ENCODE results near the gene DUS1L.
A peak's percentile ranks its signal among the peaks of the same experiment; 100 is the strongest.

The DUS1L gene

GRCh38 chr17:82065638-82066303 lies at the start of gene DUS1L:
TSS of gene DUS1L (minus strand) at chr17:82065804. CDS start at chr17:82065059, 745 bp downstream.
- no peaks in the 10 kb centered on the region for H3K9me3 ChIP-seq (ENCODE audit: control insufficient read depth, low read length)
- peaks cover 20% of the 10 kb centered on the region for H3K4me1 ChIP-seq (ENCODE audit: control insufficient read depth, insufficient read depth, low read length)
- H3K27me3 ChIP-seq (ENCODE audit: control insufficient read depth, insufficient read depth, low read length) = no peaks in the 10 kb centered on the region
- H3K9ac ChIP-seq (ENCODE audit: low read length) = peak within 1 kb of the TSS; percentile 86
- no peaks in the 10 kb centered on the region for H3K36me3 ChIP-seq (ENCODE audit: control insufficient read depth, insufficient read depth, low read length)
- H3K4me3 ChIP-seq (ENCODE audit: low read length) = peak within 1 kb of the TSS; percentile 74

GRCh38 chr17:82114872-82115271 lies 49.3 kb upstream of the DUS1L start:
- Histone ChIP-seq H3K4me3 (ENCODE audit: low read length) (no peak overlapping the region), H3K4me1 (ENCODE audit: control insufficient read depth, insufficient read depth, low read length) (peaks cover 12% of the 10 kb centered on the region), H3K9ac (ENCODE audit: low read length) (no peak overlapping the region), H3K27me3 (ENCODE audit: control insufficient read depth, insufficient read depth, low read length) (no peaks in the 10 kb centered on the region), H3K36me3 (ENCODE audit: control insufficient read depth, insufficient read depth, low read length) (no peaks in the 10 kb centered on the region), H3K9me3 (ENCODE audit: control insufficient read depth, low read length) (no peaks in the 10 kb centered on the region)

GRCh38 chr17:82114447-82114846 lies 48.8 kb upstream of the DUS1L start:
- no peak overlapping the region for H3K9ac ChIP-seq (ENCODE audit: low read length)
- no peaks in the 10 kb centered on the region for H3K36me3 ChIP-seq (ENCODE audit: control insufficient read depth, insufficient read depth, low read length)
- H3K27me3 ChIP-seq (ENCODE audit: control insufficient read depth, insufficient read depth, low read length) = no peaks in the 10 kb centered on the region
- no peak overlapping the region for H3K4me3 ChIP-seq (ENCODE audit: low read length)
- H3K9me3 ChIP-seq (ENCODE audit: control insufficient read depth, low read length) = no peaks in the 10 kb centered on the region
- H3K4me1 ChIP-seq (ENCODE audit: control insufficient read depth, insufficient read depth, low read length) = peaks cover 13% of the 10 kb centered on the region

GRCh38 chr17:82113941-82114340 lies 48.3 kb upstream of the DUS1L start:
- no peak overlapping the region for H3K9ac ChIP-seq (ENCODE audit: low read length)
- no peaks in the 10 kb centered on the region for H3K36me3 ChIP-seq (ENCODE audit: control insufficient read depth, insufficient read depth, low read length)
- no peaks in the 10 kb centered on the region for H3K27me3 ChIP-seq (ENCODE audit: control insufficient read depth, insufficient read depth, low read length)
- no peaks in the 10 kb centered on the region for H3K9me3 ChIP-seq (ENCODE audit: control insufficient read depth, low read length)
- no peak overlapping the region for H3K4me3 ChIP-seq (ENCODE audit: low read length)
- H3K4me1 ChIP-seq (ENCODE audit: control insufficient read depth, insufficient read depth, low read length) = peaks cover 13% of the 10 kb centered on the region

GRCh38 chr17:82113422-82113821 lies 47.8 kb upstream of the DUS1L start:
- no peaks in the 10 kb centered on the region for H3K9me3 ChIP-seq (ENCODE audit: control insufficient read depth, low read length)
- peaks cover 9% of the 10 kb centered on the region for H3K4me1 ChIP-seq (ENCODE audit: control insufficient read depth, insufficient read depth, low read length)
- H3K9ac ChIP-seq (ENCODE audit: low read length) = no peak overlapping the region
- H3K27me3 ChIP-seq (ENCODE audit: control insufficient read depth, insufficient read depth, low read length) = no peaks in the 10 kb centered on the region
- H3K4me3 ChIP-seq (ENCODE audit: low read length) = no peak overlapping the region
- no peaks in the 10 kb centered on the region for H3K36me3 ChIP-seq (ENCODE audit: control insufficient read depth, insufficient read depth, low read length)

- H3K4me1 ChIP-seq (ENCODE audit: control insufficient read depth, insufficient read depth, low read length) = peaks cover 6% of the 10 kb centered on the region
- H3K9ac ChIP-seq (ENCODE audit: low read length) = no peak overlapping the region
- no peaks in the 10 kb centered on the region for H3K36me3 ChIP-seq (ENCODE audit: control insufficient read depth, insufficient read depth, low read length)
- H3K9me3 ChIP-seq (ENCODE audit: control insufficient read depth, low read length) = no peaks in the 10 kb centered on the region
- H3K27me3 ChIP-seq (ENCODE audit: control insufficient read depth, insufficient read depth, low read length) = no peaks in the 10 kb centered on the region
- no peak overlapping the region for H3K4me3 ChIP-seq (ENCODE audit: low read length)
Measured at GRCh38 chr17:82112914-82113311, 47.3 kb upstream of the DUS1L start.

GRCh38 chr17:82112181-82112913 lies 46.7 kb upstream of the DUS1L start:
- Histone ChIP-seq H3K9ac (ENCODE audit: low read length) (no peak overlapping the region), H3K4me3 (ENCODE audit: low read length) (no peak overlapping the region), H3K4me1 (ENCODE audit: control insufficient read depth, insufficient read depth, low read length) (peaks cover 11% of the 10 kb centered on the region), H3K9me3 (ENCODE audit: control insufficient read depth, low read length) (no peaks in the 10 kb centered on the region), H3K36me3 (ENCODE audit: control insufficient read depth, insufficient read depth, low read length) (no peaks in the 10 kb centered on the region), H3K27me3 (ENCODE audit: control insufficient read depth, insufficient read depth, low read length) (no peaks in the 10 kb centered on the region)

- peaks cover 32% of the 10 kb centered on the region for H3K4me1 ChIP-seq (ENCODE audit: control insufficient read depth, insufficient read depth, low read length)
- H3K9ac ChIP-seq (ENCODE audit: low read length) = no peak overlapping the region
- no peak overlapping the region for H3K4me3 ChIP-seq (ENCODE audit: low read length)
- H3K36me3 ChIP-seq (ENCODE audit: control insufficient read depth, insufficient read depth, low read length) = no peaks in the 10 kb centered on the region
- H3K9me3 ChIP-seq (ENCODE audit: control insufficient read depth, low read length) = no peaks in the 10 kb centered on the region
- no peaks in the 10 kb centered on the region for H3K27me3 ChIP-seq (ENCODE audit: control insufficient read depth, insufficient read depth, low read length)
Measured at GRCh38 chr17:82110298-82110697, 44.7 kb upstream of the DUS1L start.

GRCh38 chr17:82108961-82109475 lies 43.4 kb upstream of the DUS1L start:
- no peaks in the 10 kb centered on the region for H3K9me3 ChIP-seq (ENCODE audit: control insufficient read depth, low read length)
- H3K4me1 ChIP-seq (ENCODE audit: control insufficient read depth, insufficient read depth, low read length) = peaks cover 40% of the 10 kb centered on the region
- H3K4me3 ChIP-seq (ENCODE audit: low read length) = no peak overlapping the region
- H3K27me3 ChIP-seq (ENCODE audit: control insufficient read depth, insufficient read depth, low read length) = no peaks in the 10 kb centered on the region
- H3K9ac ChIP-seq (ENCODE audit: low read length) = no peak overlapping the region
- H3K36me3 ChIP-seq (ENCODE audit: control insufficient read depth, insufficient read depth, low read length) = no peaks in the 10 kb centered on the region

GRCh38 chr17:82108496-82108945 lies 42.9 kb upstream of the DUS1L start:
- no peak overlapping the region for H3K9ac ChIP-seq (ENCODE audit: low read length)
- peaks cover 45% of the 10 kb centered on the region for H3K4me1 ChIP-seq (ENCODE audit: control insufficient read depth, insufficient read depth, low read length)
- no peaks in the 10 kb centered on the region for H3K27me3 ChIP-seq (ENCODE audit: control insufficient read depth, insufficient read depth, low read length)
- H3K9me3 ChIP-seq (ENCODE audit: control insufficient read depth, low read length) = no peaks in the 10 kb centered on the region
- no peaks in the 10 kb centered on the region for H3K36me3 ChIP-seq (ENCODE audit: control insufficient read depth, insufficient read depth, low read length)
- no peak overlapping the region for H3K4me3 ChIP-seq (ENCODE audit: low read length)

- Histone ChIP-seq H3K36me3 (ENCODE audit: control insufficient read depth, insufficient read depth, low read length) (no peaks in the 10 kb centered on the region), H3K4me1 (ENCODE audit: control insufficient read depth, insufficient read depth, low read length) (peaks cover 49% of the 10 kb centered on the region), H3K4me3 (ENCODE audit: low read length) (no peak overlapping the region), H3K9ac (ENCODE audit: low read length) (no peak overlapping the region), H3K9me3 (ENCODE audit: control insufficient read depth, low read length) (no peaks in the 10 kb centered on the region), H3K27me3 (ENCODE audit: control insufficient read depth, insufficient read depth, low read length) (no peaks in the 10 kb centered on the region)
Measured at GRCh38 chr17:82108038-82108437, 42.4 kb upstream of the DUS1L start.

- no peaks in the 10 kb centered on the region for H3K36me3 ChIP-seq (ENCODE audit: control insufficient read depth, insufficient read depth, low read length)
- H3K9me3 ChIP-seq (ENCODE audit: control insufficient read depth, low read length) = no peaks in the 10 kb centered on the region
- no peak overlapping the region for H3K4me3 ChIP-seq (ENCODE audit: low read length)
- no peaks in the 10 kb centered on the region for H3K27me3 ChIP-seq (ENCODE audit: control insufficient read depth, insufficient read depth, low read length)
- H3K4me1 ChIP-seq (ENCODE audit: control insufficient read depth, insufficient read depth, low read length) = peaks cover 49% of the 10 kb centered on the region
- peak overlapping the region; percentile 67 for H3K9ac ChIP-seq (ENCODE audit: low read length)
Measured at GRCh38 chr17:82107341-82107860, 41.8 kb upstream of the DUS1L start.
